Measurements from ENCODE around the gene RAMACL. TPM values are rescaled to one million over a fixed set of nuclear protein-coding genes. Genes with fewer than 3 reads are reported as not detected.

The RAMACL gene
- total RNA-seq, 2 experiments from 2014 or later: 0.52 to 0.89 TPM

DNA sequence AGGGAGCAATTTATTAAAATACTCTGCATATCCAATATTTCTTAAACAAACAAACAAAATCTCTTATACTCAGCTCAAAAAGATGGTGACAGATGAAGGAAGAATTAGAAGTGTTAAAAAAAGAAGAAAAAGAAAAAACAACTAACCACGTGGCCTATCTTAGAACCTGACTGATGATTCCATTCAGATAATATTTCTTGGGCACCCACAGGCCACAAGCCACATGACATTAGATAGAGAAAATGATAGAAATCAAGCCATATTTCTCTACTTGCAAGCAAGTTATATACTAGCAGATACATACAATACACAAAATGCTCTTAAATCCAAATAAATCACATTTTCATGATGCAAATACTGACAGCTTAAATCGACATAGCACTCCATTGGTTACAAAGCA lies 14.5 kb upstream of the RAMACL start:
- CTCF ChIA-PET: no interaction called here
- H3K4me3 Mint-ChIP-seq: no peak overlapping the region
- H3K27ac Mint-ChIP-seq: no peak overlapping the region
- intact Hi-C loops (cut with micrococcal nuclease): no loop called here
- no peak for DNase-seq
- no peaks in the 10 kb centered on the region for H3K27me3 Mint-ChIP-seq (ENCODE audit: low read depth)
- no peaks in the 10 kb centered on the region for H3K9me3 Mint-ChIP-seq
- H3K36me3 Mint-ChIP-seq (ENCODE audit: low read depth): no peaks in the 10 kb centered on the region
- no peaks in the 10 kb centered on the region for H3K4me1 Mint-ChIP-seq (ENCODE audit: low read depth)

GRCh38 chr6:166599205-166599604 lies 12.7 kb upstream of the RAMACL start:
- Mint-ChIP-seq H3K36me3 (ENCODE audit: low read depth) (no peaks in the 10 kb centered on the region), H3K4me3 (no peak overlapping the region), H3K9me3 (no peaks in the 10 kb centered on the region), H3K27me3 (ENCODE audit: low read depth) (no peaks in the 10 kb centered on the region), H3K4me1 (ENCODE audit: low read depth) (no peaks in the 10 kb centered on the region), H3K27ac (no peak overlapping the region)
- DNase-seq: no peak
- CTCF ChIA-PET: interaction anchor here (0.5 to 0.9 kb wide), 3 partner anchors 14 to 426 kb away, joined by 3 to 4 read pairs (median 3); no protein-coding TSS in a partner anchor
- intact Hi-C loops (cut with micrococcal nuclease): no loop called here

- Mint-ChIP-seq H3K36me3 (ENCODE audit: low read depth) (no peaks in the 10 kb centered on the region), H3K4me1 (ENCODE audit: low read depth) (no peaks in the 10 kb centered on the region), H3K4me3 (no peak overlapping the region), H3K27me3 (ENCODE audit: low read depth) (no peaks in the 10 kb centered on the region), H3K27ac (no peak overlapping the region), H3K9me3 (no peaks in the 10 kb centered on the region)
- DNase-seq: no peak
- intact Hi-C loops (cut with micrococcal nuclease): no loop called here
- CTCF ChIA-PET: interaction anchor here (0.5 to 0.6 kb wide), 2 partner anchors 317 to 427 kb away, joined by 3 to 4 read pairs; no protein-coding TSS in a partner anchor
Observed at GRCh38 chr6:166598441-166599138, 12.1 kb upstream of the RAMACL start.

- Mint-ChIP-seq H3K27me3 (ENCODE audit: low read depth) (no peaks in the 10 kb centered on the region), H3K9me3 (no peaks in the 10 kb centered on the region), H3K4me3 (no peak overlapping the region), H3K4me1 (ENCODE audit: low read depth) (no peaks in the 10 kb centered on the region), H3K27ac (no peak overlapping the region), H3K36me3 (ENCODE audit: low read depth) (no peaks in the 10 kb centered on the region)
- DNase-seq: no peak
- intact Hi-C loops (cut with micrococcal nuclease): no loop called here
- CTCF ChIA-PET: no interaction called here
Observed at GRCh38 chr6:166597711-166598440, 11.4 kb upstream of the RAMACL start.

GRCh38 chr6:166596776-166597507 lies 10.5 kb upstream of the RAMACL start:
- intact Hi-C loops (cut with micrococcal nuclease): no loop called here
- H3K27me3 Mint-ChIP-seq (ENCODE audit: low read depth): no peaks in the 10 kb centered on the region
- no peaks in the 10 kb centered on the region for H3K36me3 Mint-ChIP-seq (ENCODE audit: low read depth)
- no peak overlapping the region for H3K27ac Mint-ChIP-seq
- no peak overlapping the region for H3K4me3 Mint-ChIP-seq
- no peaks in the 10 kb centered on the region for H3K4me1 Mint-ChIP-seq (ENCODE audit: low read depth)
- no peak for DNase-seq
- H3K9me3 Mint-ChIP-seq: no peaks in the 10 kb centered on the region
- CTCF ChIA-PET: no interaction called here

- CTCF ChIA-PET: no interaction called here
- intact Hi-C loops (cut with micrococcal nuclease): no loop called here
- Mint-ChIP-seq H3K27me3 (ENCODE audit: low read depth) (no peaks in the 10 kb centered on the region), H3K9me3 (no peaks in the 10 kb centered on the region), H3K4me1 (ENCODE audit: low read depth) (no peaks in the 10 kb centered on the region), H3K36me3 (ENCODE audit: low read depth) (no peaks in the 10 kb centered on the region), H3K27ac (no peak overlapping the region), H3K4me3 (no peak overlapping the region)
- no peak for DNase-seq
Observed at GRCh38 chr6:166595949-166596348, 9.5 kb upstream of the RAMACL start.

DNA sequence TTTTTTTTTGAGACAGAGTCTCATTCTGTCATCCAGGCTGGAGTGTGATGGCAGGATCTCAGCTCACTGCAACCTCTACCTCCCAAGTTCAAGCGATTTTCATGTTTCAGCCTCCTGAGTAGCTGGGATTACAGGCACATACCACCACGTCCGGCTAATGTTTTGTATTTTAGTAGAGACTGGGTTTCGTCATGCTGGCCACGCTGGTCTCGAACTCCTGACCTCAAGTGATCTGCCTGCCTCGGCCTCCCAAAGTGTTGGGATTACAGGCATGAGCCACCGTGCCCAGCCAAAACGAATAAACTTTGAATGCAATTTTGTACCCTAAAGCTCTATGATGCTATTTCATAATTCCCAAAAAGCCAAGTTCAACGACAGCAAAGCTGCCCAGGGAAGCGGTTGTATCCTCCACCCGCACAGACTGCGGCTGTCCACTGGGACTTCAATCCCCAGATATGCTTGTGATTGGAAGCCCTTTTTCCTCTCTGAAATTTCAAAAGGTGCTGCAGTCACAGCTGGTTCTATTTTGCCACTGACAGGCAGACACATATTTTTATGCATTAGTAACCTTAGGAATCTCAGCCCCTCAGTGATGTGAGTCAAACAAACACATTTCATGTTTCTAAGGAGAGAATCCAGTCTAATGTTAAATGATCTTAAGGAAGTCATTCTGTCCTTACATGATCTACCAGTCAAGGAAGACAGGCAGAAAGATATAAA lies 8.7 kb upstream of the RAMACL start:
- no peak for DNase-seq
- no peaks in the 10 kb centered on the region for H3K4me1 Mint-ChIP-seq (ENCODE audit: low read depth)
- H3K4me3 Mint-ChIP-seq: no peak overlapping the region
- H3K27me3 Mint-ChIP-seq (ENCODE audit: low read depth): no peaks in the 10 kb centered on the region
- CTCF ChIA-PET: interaction anchor here (0.7 kb wide), 1 partner anchor 184 kb away, joined by 3 read pairs; no protein-coding TSS in a partner anchor
- intact Hi-C loops (cut with micrococcal nuclease): no loop called here
- H3K9me3 Mint-ChIP-seq: no peaks in the 10 kb centered on the region
- no peaks in the 10 kb centered on the region for H3K36me3 Mint-ChIP-seq (ENCODE audit: low read depth)
- H3K27ac Mint-ChIP-seq: no peak overlapping the region

DNA sequence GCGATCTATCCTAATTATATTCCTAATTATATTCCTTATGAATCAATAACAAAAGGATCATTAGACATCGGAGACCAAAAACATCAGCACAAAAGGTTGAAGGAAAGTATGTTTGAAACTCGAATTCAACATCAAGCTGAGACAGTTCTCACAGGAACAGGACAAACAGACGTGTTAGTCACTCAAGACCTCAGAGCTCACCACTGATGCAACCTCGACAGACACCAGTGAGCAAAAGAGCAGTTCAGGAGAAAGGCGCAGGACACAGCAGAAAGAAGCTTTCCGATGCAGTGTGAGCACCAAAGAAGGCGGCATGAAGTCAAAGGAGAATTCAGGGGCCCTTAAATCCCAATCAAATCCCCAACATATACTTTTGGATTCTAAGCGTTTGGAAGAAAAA lies 6.3 kb upstream of the RAMACL start:
- intact Hi-C loops (cut with micrococcal nuclease): no loop called here
- H3K4me1 Mint-ChIP-seq (ENCODE audit: low read depth): peaks cover 20% of the 10 kb centered on the region
- H3K9me3 Mint-ChIP-seq: no peaks in the 10 kb centered on the region
- no peak overlapping the region for H3K4me3 Mint-ChIP-seq
- CTCF ChIA-PET: interaction anchor here (0.6 kb wide), 1 partner anchor 696 kb away, joined by 3 read pairs; no protein-coding TSS in a partner anchor
- no peak for DNase-seq
- H3K27me3 Mint-ChIP-seq (ENCODE audit: low read depth): no peaks in the 10 kb centered on the region
- no peak overlapping the region for H3K27ac Mint-ChIP-seq
- H3K36me3 Mint-ChIP-seq (ENCODE audit: low read depth): no peaks in the 10 kb centered on the region

- DNase-seq: no peak
- CTCF ChIA-PET: no interaction called here
- Mint-ChIP-seq H3K27me3 (ENCODE audit: low read depth) (no peaks in the 10 kb centered on the region), H3K4me1 (ENCODE audit: low read depth) (peaks cover 23% of the 10 kb centered on the region), H3K9me3 (no peaks in the 10 kb centered on the region), H3K27ac (no peak overlapping the region), H3K36me3 (ENCODE audit: low read depth) (no peaks in the 10 kb centered on the region), H3K4me3 (no peak overlapping the region)
- intact Hi-C loops (cut with micrococcal nuclease): no loop called here
Observed at GRCh38 chr6:166591961-166592520, 5.6 kb upstream of the RAMACL start.

DNA sequence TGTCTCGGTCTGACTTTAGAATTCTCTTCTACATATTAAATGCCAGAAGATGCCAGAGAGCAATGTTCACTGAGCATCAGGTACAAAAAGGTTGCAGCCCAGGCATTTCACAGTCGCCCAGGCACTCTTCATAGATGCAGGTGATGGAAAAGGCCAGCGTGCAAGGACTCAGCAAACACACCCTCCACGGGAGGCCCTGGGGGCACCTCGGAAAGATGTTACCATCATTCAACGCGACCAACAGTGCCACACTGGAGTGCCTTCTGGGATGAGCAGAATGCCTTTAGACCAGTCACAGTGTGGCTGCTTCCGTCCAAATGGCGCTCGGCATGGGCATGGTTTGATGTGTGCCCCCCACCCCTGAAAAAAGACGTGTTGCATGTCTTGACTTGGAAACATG lies 4.5 kb upstream of the RAMACL start:
- intact Hi-C loops (cut with micrococcal nuclease): no loop called here
- Mint-ChIP-seq H3K27ac (no peak overlapping the region), H3K36me3 (ENCODE audit: low read depth) (no peaks in the 10 kb centered on the region), H3K4me1 (ENCODE audit: low read depth) (peaks cover 23% of the 10 kb centered on the region), H3K9me3 (no peaks in the 10 kb centered on the region), H3K4me3 (no peak overlapping the region), H3K27me3 (ENCODE audit: low read depth) (no peaks in the 10 kb centered on the region)
- DNase-seq: no peak
- CTCF ChIA-PET: no interaction called here

- DNase-seq: no peak
- CTCF ChIA-PET: no interaction called here
- Mint-ChIP-seq H3K27me3 (ENCODE audit: low read depth) (no peaks in the 10 kb centered on the region), H3K4me3 (no peak overlapping the region), H3K36me3 (ENCODE audit: low read depth) (no peaks in the 10 kb centered on the region), H3K4me1 (ENCODE audit: low read depth) (peaks cover 23% of the 10 kb centered on the region), H3K27ac (no peak overlapping the region), H3K9me3 (no peaks in the 10 kb centered on the region)
- intact Hi-C loops (cut with micrococcal nuclease): loop anchor here (1.0 to 5.0 kb wide), 2 partner anchors 37 to 103 kb away; partner anchors contain the start of gene RPS6KA2
Observed at GRCh38 chr6:166589786-166590574, 3.5 kb upstream of the RAMACL start.
